Measurements from ENCODE around the gene NKD2.

The NKD2 gene

DNA sequence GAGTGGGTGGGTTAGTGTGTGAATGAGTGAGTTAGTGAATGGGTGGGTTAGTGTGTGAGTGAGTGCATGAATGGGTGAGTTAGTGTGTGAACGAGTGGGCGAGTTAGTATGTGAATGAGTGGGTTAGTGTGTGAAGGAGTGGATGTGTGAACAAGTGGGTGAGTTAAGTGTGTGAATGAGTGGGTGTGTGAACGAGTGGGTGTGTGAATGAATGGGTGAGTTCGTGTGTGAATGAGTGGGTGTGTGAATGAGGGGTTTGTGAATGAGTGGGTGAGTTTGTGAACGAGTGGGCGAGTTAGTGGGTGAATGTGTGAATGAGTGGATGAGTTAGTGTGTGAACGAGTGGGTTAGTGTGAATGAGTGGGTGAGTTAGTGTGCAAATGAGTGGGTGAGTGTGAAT is 34.0 kb downstream of the NKD2 start:
- DNase-seq (ENCODE audit: low read depth): no peak

DNA sequence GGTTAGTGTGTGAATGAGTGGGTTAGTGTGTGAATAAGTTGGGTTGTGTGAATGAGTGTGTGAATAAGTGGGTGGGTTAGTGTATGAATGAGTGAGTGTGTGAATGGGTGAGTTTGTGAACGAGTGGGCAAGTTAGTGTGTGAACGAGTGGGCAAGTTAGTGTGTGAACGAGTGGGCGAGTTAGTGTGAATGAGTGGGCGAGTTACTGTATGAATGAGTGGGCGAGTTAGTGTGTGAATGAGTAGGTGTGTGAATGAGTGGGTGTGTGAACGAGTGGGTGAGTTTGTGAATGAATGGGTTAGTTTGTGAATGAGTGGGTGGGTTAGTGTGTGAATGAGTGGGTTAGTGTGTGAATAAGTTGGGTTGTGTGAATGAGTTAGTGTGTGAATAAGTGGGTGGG is 34.7 kb downstream of the NKD2 start:
- DNase-seq (ENCODE audit: low read depth): no peak

- no peak for DNase-seq (ENCODE audit: low read depth)
Measured at GRCh38 chr5:1044117-1044516, 35.5 kb downstream of the NKD2 start.

DNA sequence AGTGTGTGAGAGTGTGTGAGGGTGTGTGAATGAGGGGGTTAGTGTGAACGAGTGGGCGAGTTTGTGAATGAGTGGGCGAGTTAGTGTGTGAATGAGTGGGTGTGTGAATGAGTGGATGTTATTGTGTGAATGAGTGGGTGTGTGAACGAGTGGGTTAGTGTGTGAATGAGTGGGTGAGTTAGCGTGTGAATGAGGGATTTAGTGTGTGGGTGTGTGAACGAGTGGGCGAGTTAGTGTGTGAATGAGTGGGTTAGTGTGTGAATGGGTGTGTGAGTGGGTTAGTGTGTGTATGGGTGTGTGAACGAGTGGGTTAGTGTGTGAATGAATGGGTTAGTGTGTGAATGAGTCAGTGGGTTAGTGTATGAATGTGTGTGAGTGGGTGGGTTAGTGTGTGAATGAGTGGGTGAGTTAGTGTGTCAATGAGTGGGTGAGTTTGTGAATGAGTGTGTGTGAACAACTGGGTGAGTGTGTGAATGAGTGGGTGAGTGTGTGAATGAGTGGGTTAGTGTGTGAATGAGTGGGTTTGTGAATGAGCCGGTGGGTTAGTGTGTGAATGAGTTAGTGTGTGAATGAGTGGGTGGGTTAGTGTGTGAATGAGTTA is 37.5 kb downstream of the NKD2 start:
- DNase-seq (ENCODE audit: low read depth): no peak

GRCh38 chr5:1047332-1047965 is 38.8 kb downstream of the NKD2 start:
- DNase-seq (ENCODE audit: low read depth): no peak

DNA sequence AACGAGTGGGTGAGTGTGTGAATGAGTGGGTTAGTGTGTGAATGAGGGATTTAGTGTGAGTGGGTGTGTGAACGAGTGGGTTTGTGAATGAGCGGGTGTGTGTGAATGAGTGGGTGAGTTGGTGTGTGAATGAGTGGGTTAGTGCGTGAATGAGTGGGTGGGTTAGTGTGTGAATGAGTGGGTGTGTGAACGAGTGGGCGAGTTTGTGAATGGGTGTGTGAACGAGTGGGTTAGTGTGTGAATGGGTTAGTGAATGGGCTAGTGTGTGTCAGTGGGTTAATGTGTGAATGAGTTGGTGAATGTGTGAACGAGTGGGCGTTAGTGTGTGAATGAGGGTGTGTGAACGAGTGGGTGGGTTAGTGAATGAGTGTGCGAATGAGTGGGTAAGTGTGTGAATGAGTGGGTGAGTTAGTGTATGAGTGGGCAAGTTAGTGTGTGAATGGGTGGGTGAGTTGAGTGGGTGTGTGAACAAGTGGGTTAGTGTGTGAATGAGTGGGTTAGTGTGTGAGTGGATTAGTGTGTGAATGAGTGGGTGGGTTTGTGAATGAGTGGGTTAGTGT is 39.6 kb downstream of the NKD2 start:
- no peak for DNase-seq (ENCODE audit: low read depth)

DNA sequence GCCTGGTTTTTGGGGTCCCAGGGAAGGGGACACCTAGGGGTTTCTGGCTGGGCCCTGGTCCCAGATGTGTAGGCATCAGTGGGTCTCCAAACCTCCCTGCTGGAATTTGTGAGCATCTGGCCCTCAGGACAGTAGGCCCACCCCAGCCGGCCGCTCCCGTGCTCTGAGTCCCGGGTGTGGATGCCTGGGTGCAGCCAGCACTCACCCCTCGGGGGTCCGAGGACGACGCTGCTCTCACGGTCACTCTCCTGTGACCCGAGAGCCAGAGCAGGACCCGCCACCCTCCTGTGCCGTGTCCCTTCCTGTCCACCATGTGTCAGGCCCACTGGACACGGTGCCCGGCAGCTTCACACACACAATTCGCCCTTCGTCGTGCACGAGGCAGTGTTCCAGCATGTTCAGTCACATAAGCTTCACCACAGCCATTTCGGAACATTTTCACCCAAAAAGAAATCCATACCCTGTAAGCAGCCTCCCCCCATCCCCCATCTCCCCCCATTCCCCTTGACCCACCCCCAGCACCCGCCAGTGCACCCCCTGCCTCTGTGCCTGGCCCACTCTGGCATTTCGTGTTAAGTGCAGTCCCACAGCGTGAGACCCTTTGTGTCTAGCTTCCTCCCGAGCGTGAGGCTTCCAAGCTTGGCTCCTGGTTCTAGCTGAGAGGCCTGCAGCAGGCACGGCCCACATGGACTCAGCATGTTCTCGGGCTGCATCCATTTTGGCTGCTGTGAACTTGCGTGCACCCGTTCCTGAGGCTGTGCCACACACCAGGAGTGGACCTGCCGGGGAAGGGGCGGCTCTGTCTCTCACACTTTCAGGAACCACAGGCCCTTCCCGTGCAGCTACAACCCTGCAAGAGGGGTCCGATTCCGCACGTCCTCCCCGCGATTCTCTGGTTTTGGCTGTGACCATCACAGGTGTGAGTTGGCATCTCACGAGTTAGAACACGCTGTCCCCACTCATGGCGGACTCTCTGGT is 40.5 kb downstream of the NKD2 start:
- no peak for DNase-seq (ENCODE audit: low read depth)

DNA sequence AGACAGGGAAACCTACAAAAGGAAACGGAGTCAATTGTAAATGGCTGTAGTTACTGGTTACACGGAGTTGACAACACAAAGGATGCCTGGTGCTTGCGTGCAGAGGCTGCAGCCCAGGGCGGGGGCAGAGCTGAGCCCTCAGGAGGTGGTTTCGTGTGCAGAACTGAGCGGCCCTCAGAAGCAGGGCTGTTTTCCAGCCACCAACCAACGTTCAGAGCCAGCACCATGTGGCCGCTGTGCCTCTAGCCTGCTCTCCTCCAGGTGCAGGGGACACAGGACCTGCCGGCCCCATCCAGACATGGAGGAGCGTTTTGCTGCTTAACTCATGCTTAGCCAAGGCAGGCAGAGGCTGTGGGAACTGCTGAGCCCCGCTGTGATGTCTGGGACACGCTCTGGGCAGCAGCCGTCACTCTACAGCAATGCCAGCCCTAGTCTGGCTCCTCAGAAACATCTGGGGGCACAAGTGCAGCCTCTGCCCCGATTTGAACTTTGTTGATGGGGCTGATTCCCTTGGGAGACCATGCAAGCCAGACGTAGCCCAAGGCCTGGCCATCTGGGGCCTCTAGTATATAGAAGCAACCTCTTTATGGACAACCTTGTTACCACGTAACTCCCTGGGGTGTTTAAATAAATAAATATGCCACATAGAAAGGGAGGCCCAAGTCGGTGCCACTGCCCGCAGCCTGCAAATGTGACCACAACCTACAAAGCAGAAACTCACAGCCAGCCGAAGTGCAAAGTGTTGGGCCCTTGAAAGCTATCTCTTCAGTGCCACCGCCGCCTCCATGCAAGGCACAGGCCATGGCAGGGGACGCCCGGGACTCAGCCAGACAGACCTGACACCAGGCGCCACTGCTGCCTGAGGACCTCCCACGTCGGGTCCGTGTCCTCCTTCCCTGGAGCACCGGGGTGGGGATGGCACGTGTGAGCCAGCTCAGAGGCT is 42.1 kb downstream of the NKD2 start:
- no peak for DNase-seq (ENCODE audit: low read depth)

DNA sequence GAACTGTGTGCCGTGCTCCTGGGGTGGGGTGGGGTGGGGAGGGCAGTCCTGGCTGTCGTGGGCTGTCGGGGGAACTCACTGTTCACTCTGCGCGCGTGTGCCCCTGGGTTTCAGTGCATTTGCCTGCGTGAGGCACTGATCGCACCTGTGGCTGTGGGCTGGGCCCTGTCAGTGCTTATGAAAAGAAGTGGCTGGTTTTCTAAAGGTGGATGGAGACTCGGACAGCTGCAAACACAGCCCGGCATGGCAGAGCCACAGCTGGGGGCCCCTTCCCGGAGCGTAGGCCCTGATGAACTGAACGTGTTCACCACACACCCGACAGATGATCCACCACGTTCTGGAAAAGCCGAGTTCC is 42.7 kb downstream of the NKD2 start:
- no peak for DNase-seq (ENCODE audit: low read depth)

GRCh38 chr5:1052076-1052475 is 43.5 kb downstream of the NKD2 start:
- no peak for DNase-seq (ENCODE audit: low read depth)

DNA sequence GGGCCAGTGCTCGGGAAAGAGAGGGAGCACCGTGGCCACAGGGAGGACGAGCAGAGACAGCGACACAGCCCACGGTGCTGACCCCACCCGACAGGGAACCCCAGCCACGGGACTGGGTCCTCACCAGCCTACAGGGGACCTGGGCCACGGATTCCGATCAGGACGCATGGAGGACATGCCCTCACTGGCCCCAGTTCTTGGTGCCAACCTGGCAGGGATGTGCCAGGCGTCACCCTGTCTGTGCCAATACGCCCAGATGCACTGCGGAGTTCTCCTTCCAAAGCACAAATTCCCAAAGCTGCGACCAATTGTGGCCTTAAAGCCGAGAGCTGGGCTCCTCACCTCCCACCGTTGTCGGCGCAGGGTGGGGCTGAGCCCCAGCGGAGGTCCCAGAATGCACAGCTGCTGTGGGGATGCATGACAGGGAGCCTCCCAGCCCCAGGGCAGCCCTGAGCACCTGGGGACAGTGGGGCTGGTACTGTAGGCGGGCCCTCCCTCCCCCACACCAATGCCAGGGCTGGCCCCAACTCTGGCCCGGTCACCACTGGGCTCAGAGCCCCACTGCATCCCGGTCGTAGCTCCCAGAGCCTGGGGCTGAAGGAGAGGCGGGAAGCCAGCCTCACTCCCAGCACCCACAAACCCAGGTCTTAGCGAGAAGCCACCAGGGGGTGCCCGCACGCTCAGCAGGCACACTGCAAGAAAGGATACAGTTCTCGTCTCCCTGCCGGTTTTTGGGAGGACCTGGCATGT is 44.2 kb downstream of the NKD2 start:
- no peak for DNase-seq (ENCODE audit: low read depth)

GRCh38 chr5:1053391-1054017 is 44.9 kb downstream of the NKD2 start:
- no peak for DNase-seq (ENCODE audit: low read depth)

- no peak for DNase-seq (ENCODE audit: low read depth)
Measured at GRCh38 chr5:1054018-1054798, 45.6 kb downstream of the NKD2 start.

GRCh38 chr5:1054799-1055775 is 46.5 kb downstream of the NKD2 start:
- no peak for DNase-seq (ENCODE audit: low read depth)

DNA sequence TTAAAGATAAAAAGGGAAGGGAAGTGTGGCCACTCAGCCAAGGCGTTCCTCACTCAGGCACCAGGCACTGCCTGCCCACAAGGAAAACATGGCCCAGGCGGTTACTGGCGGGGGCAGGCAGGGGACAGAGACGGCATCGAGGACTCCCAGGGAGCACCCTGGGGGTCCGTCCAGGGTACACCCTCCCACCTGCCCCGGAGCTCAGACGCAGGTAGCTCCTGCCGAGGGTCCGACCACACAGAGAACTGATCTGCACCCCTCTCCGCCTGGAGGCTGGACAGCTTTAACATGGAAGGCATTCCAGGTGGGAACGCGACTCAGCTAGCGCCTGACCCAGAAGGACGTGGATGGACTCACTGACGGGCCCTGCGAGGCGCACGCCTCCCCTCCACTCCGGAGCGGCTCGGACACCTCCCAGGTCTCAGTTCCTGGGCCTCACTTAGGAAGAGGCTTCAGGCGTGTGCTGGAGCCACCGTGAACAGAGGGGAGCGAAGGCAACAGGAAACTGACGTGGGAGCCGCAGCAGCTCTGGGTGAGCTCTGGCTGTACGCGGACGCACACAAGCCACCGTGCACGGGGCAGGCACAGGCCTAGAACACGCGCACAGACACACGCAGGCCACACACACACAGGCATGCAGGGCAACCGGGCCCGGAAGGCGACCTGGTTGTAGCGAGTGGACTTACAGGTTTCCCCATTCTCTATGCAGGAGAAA is 47.5 kb downstream of the NKD2 start:
- no peak for DNase-seq (ENCODE audit: low read depth)

GRCh38 chr5:1056611-1057484 is 48.2 kb downstream of the NKD2 start:
- no peak for DNase-seq (ENCODE audit: low read depth)
